Chondrocyte (in vitro differentiated cells): ENCODE data around the gene EIPR1. TPM values are rescaled to one million over a fixed set of nuclear protein-coding genes. Genes with fewer than 3 reads are reported as not detected.

ENCODE experiments used
- DNase-seq: peaks from one replicate; pipeline ENCODE4 v3.0.0; 2021; ENCODE audit warnings: mixed read lengths, low spot score
- H3K27ac Mint-ChIP-seq: one replicate; pipeline ENCODE4 v1.8.0; 2021; ENCODE audit warnings: mild to moderate bottlenecking, moderate library complexity, mixed read lengths; ENCODE audit not compliant: unreplicated experiment
- H3K27me3 Mint-ChIP-seq: 2 replicates; pipeline ENCODE4 v1.8.0; 2021; ENCODE audit warnings: low read depth, mixed read lengths
- H3K36me3 Mint-ChIP-seq: 2 replicates; pipeline ENCODE4 v1.8.0; 2021; ENCODE audit warnings: low read depth, mixed read lengths
- H3K4me1 Mint-ChIP-seq: 2 replicates; pipeline ENCODE4 v1.8.0; 2021; ENCODE audit warnings: low read depth, mild to moderate bottlenecking, mixed read lengths
- H3K4me3 Mint-ChIP-seq: one replicate; pipeline ENCODE4 v1.8.0; 2021; ENCODE audit warnings: mild to moderate bottlenecking, moderate library complexity, mixed read lengths; ENCODE audit not compliant: unreplicated experiment
- H3K9me3 Mint-ChIP-seq: 2 replicates; pipeline ENCODE4 v1.8.0; 2021; ENCODE audit warnings: low read depth, mixed read lengths
- CTCF ChIP-seq: fragments of 200-600 bp; sonication (generic); IDR thresholded peaks from 2 replicates; pipeline ENCODE4 v1.5.0; 2021; ENCODE audit warnings: antibody characterized with exemption, mild to moderate bottlenecking, moderate library complexity
- total RNA-seq: library from RNA; stranded (reverse); gene quantifications from 3 replicates; pipeline ENCODE4 v1.2.1, GENCODE V29; 2021

Gene EIPR1
- total RNA-seq, 1 donor from 2014 or later: 18.2 TPM

- H3K9me3 Mint-ChIP-seq: no peaks in the 10 kb centered on the region
- TF ChIP-seq CTCF: no peak
- H3K4me1 Mint-ChIP-seq: peaks cover 15% of the 10 kb centered on the region
- peak overlapping the region; percentile 72 for H3K4me3 Mint-ChIP-seq
- no peak overlapping the region for H3K27ac Mint-ChIP-seq
- H3K27me3 Mint-ChIP-seq: no peaks in the 10 kb centered on the region
- no peak for DNase-seq
- H3K36me3 Mint-ChIP-seq: peaks cover 2% of the 10 kb centered on the region
These were observed 75.2 kb downstream of the EIPR1 start for GRCh38 chr2:3302421-3302750.

DNA sequence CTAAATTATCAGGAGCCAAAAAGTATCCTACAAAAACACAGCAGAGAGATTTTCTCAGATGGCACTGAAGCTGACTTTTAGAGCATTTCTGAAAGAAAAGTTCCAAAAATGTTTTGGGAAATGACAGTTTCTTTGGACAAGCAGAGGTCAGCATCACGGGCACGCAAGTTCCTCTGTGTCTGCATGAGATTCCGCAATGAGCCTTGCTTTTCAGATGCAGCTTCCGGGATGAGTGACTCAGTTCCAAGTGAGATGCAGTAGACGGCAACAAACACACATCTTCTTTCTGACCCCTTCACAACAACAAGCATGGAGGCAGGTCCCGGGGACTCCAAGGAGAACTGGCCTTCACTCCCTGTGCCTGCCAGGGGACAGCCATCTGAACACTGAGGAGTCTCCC lies 76.6 kb downstream of the EIPR1 start:
- Mint-ChIP-seq H3K27ac (no peak overlapping the region), H3K4me3 (no peak overlapping the region), H3K9me3 (no peaks in the 10 kb centered on the region), H3K4me1 (peaks cover 15% of the 10 kb centered on the region), H3K27me3 (no peaks in the 10 kb centered on the region), H3K36me3 (peaks cover 2% of the 10 kb centered on the region)
- DNase-seq: no peak
- no peak for TF ChIP-seq CTCF

DNA sequence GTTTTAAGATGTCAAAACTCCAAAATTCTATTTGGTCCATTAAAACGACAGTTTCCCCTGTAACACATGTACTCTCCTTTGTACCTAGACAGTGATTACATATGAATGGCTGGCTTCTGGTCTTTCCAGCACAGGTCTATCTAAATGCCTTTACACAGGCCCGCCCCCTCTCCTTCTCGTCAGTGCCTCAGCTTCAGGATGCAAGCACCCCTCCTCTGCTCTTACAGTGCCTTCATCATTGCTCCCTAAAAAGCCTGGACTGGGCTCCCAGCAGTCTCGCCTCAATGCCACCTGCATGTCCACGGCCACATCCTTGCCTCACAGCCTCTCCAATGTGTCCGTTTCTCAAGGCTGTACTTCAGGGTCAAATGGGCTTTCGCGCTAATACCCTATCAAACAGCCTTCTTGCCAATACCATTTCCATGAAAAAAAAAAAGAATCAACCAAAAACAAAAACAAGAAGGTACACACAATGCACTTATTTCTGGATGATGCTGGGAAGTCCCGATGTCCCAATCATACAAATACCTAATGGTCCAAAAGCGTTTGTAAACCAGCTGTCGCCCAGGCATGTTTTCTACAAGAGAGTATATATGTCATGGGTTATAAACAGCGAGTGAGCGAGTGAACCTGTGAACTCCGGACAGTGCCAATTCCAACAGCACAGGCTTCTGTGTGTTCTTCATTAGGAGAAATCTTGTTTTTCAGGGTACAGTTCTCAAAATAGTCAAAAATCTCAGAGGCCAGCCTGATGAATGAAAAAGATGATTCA lies 77.2 kb downstream of the EIPR1 start:
- DNase-seq: peak; percentile 30
- Mint-ChIP-seq H3K36me3 (peaks cover 2% of the 10 kb centered on the region), H3K27me3 (no peaks in the 10 kb centered on the region), H3K4me1 (peaks cover 15% of the 10 kb centered on the region), H3K4me3 (no peak overlapping the region), H3K9me3 (no peaks in the 10 kb centered on the region), H3K27ac (no peak overlapping the region)
- no peak for TF ChIP-seq CTCF

DNA sequence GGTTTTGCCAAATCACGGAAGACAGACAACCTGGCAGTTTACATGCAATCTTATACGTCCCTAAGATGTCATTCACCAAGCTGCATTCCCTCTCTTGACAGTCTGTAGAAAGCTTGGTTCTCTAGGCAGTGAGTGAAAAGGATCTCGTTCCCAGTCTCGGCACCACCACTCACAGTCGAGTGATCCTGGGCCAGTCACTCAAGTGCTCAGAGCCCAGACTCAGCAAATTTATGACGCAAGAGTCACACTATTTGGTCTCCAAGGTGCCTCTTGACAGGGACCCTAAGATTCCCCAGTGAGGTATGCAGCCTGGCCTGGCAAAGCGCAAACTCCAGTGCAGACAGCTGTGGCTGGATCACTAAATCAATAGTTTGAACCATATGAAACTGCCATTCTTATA lies 77.9 kb downstream of the EIPR1 start:
- Mint-ChIP-seq H3K36me3 (peaks cover 2% of the 10 kb centered on the region), H3K4me1 (peaks cover 15% of the 10 kb centered on the region), H3K27ac (no peak overlapping the region), H3K9me3 (no peaks in the 10 kb centered on the region), H3K27me3 (no peaks in the 10 kb centered on the region), H3K4me3 (no peak overlapping the region)
- no peak for TF ChIP-seq CTCF
- DNase-seq: no peak

DNA sequence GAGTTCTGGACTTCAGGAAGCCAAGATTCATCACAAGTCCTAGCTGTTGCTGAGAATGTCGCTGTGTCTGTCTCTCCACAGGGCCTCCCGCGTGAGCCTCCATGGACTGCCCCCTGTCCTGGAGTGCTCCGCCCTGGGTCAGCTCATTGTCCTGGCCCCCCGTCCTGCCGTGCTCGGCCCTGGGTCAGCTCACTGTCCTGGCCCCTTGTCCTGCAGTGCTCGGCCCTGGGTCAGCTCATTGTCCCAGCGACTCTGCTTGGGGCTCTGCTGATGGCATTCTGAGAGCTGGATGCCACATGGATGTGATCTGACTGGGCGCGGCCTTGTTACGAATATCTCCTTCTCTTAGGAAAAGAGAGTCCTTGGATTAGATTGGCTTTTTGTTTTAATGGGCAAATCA lies 78.5 kb downstream of the EIPR1 start:
- Mint-ChIP-seq H3K4me1 (peaks cover 15% of the 10 kb centered on the region), H3K27ac (no peak overlapping the region), H3K36me3 (peaks cover 2% of the 10 kb centered on the region), H3K27me3 (no peaks in the 10 kb centered on the region), H3K9me3 (no peaks in the 10 kb centered on the region), H3K4me3 (no peak overlapping the region)
- DNase-seq: peak; percentile 41
- TF ChIP-seq CTCF: no peak
